MV-4-11 (cell line): ENCODE data around the gene CKAP4.

ENCODE experiments used
- DNase-seq: peaks from one replicate; lab custom pipeline; 2025; lab: John Stamatoyannopoulos, UW

Gene CKAP4

GRCh38 chr12:106195621-106196027 is 52.2 kb downstream of the CKAP4 start:
- DNase-seq = peak; percentile 84

- no peak for DNase-seq
These were observed 53.5 kb downstream of the CKAP4 start for GRCh38 chr12:106194351-106194750.

- no peak for DNase-seq
These were observed 54.2 kb downstream of the CKAP4 start for GRCh38 chr12:106193394-106194215.

- DNase-seq = no peak
These were observed 55.0 kb downstream of the CKAP4 start for GRCh38 chr12:106192659-106193393.

GRCh38 chr12:106190581-106190980 is 57.2 kb downstream of the CKAP4 start:
- no peak for DNase-seq

- DNase-seq = no peak
These were observed 58.5 kb downstream of the CKAP4 start for GRCh38 chr12:106189341-106189740.

- no peak for DNase-seq
These were observed 59.6 kb downstream of the CKAP4 start for GRCh38 chr12:106188256-106188655.
